Omental fat pad (tissue), 4 donors: Measurements from ENCODE around the gene DTX3. TPM values are rescaled to one million over a fixed set of nuclear protein-coding genes. Genes with fewer than 3 reads are reported as not detected.

Source experiments
- ATAC-seq: fragments of 150-250 bp; one replicate; pipeline ENCODE4 v1.9.1; 2016; ENCODE audit warnings: mild to moderate bottlenecking, moderate library complexity; ENCODE audit not compliant: low FRiP score
- DNase-seq: peaks from one replicate; pipeline ENCODE4 v3.0.0-alpha.2; 2019; ENCODE audit warnings: low spot score
- total RNA-seq, 4 donors: library from RNA; depleted of rRNA; stranded (reverse); fragments of >200 nt; gene quantifications; one replicate each; pipeline ENCODE4 v1.1.0, GENCODE V29; 2016
- TF ChIP-seq, protein P1 (sequence below), 3 donors: fragments of 450-650 bp; IDR thresholded peaks; one replicate each; pipeline ENCODE4 v1.5.1; 2016 to 2017; ENCODE audit warnings: antibody characterized with exemption in 3 of 3, mild to moderate bottlenecking in 3 of 3, moderate library complexity in 2 of 3

Gene DTX3
- total RNA-seq, 4 donors from 2014 or later: 8.0 to 21.7 (median 13.3) TPM

DNA sequence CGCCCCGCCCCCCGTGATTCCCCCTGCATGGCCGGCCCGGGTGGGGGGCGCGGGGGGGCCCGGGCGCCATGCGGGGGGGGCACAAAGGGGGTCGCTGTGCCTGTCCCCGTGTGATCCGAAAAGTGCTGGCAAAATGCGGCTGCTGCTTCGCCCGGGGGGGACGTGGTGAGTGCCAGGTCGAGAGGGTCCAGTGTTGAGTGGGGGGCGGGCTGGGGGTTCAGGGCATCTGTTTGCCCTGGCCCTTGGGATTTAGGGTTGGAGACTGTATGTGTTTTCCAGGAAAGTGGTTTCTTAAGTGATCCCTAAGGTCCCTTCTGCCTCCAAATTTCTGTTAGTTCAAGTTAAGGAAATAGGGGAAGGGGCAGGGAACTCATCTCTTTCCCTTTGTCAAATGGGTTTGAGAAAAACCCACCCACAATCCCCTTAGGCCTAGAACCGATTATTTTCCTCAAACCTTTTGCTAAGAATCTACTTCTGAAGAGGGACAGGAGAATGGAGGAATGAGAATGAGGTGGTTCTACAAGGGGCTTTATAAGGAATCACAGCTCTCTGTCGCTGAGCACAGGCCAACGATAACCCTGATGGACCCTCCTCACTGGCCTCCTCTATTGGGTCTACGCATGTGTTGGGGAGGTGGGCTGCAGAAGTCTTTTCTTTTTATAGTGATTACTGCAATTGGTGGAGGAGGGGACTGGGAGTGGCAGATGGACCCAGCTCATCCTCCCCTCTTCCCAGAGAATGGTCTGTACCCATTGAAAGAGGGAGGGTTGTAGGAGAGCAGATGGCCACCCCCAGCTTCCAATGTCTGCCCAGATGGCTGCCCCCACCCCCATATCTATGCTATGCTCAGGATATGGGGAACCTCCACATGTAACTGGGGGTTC is 7.4 kb downstream of the DTX3 start:
- no peak for ATAC-seq
- TF ChIP-seq, protein P1, sequence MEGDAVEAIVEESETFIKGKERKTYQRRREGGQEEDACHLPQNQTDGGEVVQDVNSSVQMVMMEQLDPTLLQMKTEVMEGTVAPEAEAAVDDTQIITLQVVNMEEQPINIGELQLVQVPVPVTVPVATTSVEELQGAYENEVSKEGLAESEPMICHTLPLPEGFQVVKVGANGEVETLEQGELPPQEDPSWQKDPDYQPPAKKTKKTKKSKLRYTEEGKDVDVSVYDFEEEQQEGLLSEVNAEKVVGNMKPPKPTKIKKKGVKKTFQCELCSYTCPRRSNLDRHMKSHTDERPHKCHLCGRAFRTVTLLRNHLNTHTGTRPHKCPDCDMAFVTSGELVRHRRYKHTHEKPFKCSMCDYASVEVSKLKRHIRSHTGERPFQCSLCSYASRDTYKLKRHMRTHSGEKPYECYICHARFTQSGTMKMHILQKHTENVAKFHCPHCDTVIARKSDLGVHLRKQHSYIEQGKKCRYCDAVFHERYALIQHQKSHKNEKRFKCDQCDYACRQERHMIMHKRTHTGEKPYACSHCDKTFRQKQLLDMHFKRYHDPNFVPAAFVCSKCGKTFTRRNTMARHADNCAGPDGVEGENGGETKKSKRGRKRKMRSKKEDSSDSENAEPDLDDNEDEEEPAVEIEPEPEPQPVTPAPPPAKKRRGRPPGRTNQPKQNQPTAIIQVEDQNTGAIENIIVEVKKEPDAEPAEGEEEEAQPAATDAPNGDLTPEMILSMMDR (IDR thresholded peaks at IDR 0.05): no peak
- no peak for DNase-seq

DNA sequence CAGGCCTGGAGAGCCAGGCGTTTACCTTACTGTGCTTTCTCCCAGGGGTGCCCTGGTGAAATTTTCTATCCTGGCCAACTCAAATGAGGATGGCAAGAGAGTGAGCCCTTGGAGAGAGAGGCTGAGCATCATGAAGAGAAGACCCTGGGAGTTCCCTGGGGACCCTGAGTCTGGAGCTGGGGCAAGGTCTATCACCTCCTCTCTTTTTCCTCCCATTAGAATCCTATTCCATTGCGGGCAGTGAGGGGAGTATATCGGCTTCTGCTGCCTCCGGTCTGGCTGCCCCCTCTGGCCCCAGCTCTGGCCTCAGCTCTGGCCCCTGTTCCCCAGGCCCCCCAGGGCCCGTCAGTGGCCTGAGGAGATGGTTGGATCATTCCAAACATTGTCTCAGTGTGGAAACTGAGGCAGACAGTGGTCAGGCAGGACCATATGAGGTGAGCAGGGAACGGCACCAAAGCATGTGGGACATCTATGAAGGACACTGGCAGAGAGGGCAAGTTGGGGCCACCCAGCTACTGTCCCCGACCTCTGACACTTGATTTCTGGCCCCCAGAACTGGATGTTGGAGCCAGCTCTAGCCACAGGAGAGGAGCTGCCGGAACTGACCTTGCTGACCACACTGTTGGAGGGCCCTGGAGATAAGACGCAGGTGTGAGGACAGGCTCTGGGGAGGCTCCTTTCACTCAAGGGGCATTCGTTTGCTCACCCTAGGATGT is 8.2 kb downstream of the DTX3 start:
- no peak for ATAC-seq
- no peak for DNase-seq
- TF ChIP-seq, protein P1 (IDR thresholded peaks at IDR 0.05): no peak

DNA sequence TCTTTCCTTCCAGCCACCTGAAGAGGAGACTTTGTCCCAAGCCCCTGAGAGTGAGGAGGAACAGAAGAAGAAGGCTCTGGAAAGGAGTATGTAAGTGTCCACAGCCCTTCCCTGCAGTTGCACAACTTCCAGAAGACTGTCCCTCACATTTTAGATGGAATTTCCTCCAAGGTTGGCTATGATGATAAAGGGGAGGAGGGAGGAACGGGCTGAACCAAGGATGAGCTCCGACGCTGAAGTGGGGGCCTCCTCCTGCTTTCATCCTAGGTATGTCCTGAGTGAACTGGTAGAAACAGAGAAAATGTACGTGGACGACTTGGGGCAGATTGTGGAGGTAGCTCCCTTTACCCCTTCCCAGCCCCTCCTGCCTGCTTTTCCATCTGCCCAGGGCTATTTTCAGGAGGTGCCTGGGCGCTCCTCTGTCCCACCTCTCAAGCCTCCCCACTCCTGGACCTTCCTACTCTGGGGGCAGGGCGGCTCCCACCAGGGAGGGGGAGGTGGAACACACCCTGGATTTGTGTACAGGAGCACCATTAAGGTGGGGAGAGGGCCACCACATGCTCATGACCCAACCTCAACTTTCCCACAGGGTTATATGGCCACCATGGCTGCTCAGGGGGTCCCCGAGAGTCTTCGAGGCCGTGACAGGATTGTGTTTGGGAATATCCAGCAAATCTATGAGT is 8.9 kb downstream of the DTX3 start:
- no peak for DNase-seq
- TF ChIP-seq, protein P1 (IDR thresholded peaks at IDR 0.05): no peak
- no peak for ATAC-seq

DNA sequence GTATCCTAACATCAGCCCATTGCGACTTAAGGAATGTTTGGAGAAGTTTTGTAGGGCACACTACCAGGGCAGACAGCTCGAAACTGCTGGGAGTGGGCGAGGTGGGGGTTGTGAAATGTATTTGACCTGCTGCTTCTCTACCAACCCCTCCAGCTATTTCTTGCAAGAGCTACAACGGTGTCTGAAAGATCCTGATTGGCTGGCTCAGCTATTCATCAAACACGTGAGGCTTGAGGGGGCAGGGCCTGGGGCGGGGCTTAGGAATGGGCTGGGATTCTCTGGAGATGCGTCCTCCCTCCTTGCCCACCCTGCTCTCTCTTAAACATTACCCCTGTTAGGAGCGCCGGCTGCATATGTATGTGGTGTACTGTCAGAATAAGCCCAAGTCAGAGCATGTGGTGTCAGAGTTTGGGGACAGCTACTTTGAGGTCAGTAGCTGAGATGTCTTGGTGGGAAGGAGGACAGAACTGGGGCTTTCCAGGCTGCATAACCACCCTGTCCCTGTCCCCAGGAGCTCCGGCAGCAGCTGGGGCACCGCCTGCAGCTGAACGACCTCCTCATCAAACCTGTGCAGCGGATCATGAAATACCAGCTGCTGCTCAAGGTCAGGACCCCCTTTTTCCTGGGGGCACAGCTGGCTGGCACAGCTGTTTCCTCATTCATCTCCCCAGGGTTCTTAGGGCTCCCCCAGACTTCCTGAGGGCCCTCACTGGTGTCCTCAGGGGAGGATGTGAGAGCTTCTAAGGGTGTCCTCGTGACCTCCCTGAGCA is 9.7 kb downstream of the DTX3 start:
- DNase-seq (no peak), ATAC-seq (no peak)
- TF ChIP-seq, protein P1 (IDR thresholded peaks at IDR 0.05): no peak

DNA sequence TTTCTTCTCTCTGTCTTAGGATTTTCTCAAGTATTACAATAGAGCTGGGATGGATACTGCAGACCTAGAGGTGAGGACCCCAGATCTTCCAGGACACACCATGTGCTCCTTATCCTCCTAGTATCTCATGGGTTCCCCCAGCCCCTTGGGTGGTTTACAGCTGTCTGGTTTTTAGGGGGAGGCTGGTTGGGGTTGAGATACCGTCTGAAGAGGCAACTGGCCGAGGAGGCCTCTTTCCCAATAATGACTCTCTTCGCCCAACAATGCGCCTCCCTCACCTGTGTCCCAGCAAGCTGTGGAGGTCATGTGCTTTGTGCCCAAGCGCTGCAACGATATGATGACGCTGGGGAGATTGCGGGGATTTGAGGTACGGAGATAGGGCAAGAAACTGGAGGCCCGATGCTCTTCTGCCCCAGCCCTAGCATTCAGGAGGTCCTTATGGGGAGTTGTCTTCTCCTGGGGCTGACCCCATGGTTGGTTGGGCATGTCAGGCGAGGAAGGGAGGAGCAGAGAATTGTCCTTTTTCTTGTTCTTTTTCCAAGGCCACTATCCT is 10.4 kb downstream of the DTX3 start:
- TF ChIP-seq, protein P1 (IDR thresholded peaks at IDR 0.05): no peak
- no peak for ATAC-seq
- DNase-seq: no peak

DNA sequence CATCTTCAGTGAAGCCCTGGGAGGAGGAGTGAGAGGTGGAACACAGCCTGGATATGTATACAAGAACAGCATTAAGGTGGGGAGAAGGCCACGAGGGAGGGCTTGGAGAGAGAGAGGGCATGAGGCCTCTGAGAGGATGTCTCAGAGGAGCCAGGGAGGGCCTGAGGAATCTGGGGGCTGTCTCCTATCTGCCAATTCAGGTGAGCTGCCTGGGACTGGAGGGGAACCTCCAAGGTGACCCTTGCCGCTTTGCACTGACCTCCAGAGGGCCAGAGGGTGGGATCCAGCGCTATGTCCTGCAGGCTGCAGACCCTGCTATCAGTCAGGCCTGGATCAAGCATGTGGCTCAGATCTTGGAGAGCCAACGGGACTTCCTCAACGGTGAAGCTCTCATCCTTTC is 11.0 kb downstream of the DTX3 start:
- DNase-seq (no peak), ATAC-seq (no peak)
- TF ChIP-seq, protein P1 (IDR thresholded peaks at IDR 0.05): no peak
